HPDE6-E6E7 (cell line): ENCODE results near the gene GPR108.
"Not testable (repeated sequence)": the region's sequence is repeated elsewhere in the genome, so short reads cannot be mapped to it uniquely, and the experiment has no call there.

Experiments
- DNase-seq: peaks from one replicate; pipeline ENCODE4 v3.0.0; 2011; ENCODE audit warnings: missing footprints; ENCODE audit errors: extremely low spot score

The GPR108 gene

DNA sequence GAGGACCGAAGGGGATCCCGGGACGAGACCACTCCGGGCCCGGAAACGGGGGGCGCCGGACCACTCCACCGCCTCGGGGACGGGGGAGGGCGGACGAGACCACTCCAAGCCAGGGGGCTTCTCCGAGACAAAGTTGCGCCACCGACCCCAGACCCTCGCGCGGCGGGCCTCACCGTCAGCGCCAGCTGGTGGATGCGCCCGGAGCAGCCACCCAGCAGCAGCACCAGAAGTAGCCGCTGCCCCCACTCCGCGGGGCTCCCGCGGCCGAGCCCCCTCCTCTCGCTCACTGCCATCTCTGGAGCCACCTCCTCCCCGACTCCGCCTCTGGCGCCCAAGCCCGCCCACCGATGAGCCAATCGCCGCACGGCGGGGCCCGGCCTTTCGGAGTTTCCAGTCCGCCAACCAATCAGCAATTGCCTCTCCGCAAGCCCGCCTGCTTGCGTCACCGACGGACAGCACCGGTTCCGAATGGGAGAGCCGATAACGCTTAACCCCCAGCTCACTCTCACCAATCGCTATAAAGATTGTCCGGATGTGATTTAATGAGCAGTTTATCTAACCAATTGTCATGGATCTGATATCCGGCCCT is at the start of gene GPR108:
Gene GPR108 (minus strand): TSS at position 297 of the 589 bp plus-strand sequence. CDS start 4 bp downstream, at position 293.
- peak; percentile 98 for DNase-seq

DNA sequence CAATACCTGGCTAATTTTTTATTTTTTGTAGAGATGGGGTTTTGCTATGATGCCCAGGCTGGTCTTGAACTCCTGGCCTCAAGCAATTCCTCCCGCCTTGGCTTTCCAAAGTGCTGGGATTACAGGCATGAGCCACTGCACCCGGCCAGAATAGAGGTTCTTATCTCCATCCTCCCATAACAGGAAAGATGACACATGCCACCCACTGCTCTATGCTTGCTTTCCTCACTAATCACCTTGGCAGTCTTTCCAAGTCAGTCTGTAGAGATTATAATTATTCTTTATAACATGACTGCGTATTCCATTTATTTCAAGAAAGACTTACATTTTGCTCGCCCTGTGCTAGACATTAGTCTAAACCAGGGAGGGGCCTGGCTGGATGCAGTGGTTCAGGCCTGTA is 41.8 kb upstream of the GPR108 start:
- DNase-seq = no peak

DNA sequence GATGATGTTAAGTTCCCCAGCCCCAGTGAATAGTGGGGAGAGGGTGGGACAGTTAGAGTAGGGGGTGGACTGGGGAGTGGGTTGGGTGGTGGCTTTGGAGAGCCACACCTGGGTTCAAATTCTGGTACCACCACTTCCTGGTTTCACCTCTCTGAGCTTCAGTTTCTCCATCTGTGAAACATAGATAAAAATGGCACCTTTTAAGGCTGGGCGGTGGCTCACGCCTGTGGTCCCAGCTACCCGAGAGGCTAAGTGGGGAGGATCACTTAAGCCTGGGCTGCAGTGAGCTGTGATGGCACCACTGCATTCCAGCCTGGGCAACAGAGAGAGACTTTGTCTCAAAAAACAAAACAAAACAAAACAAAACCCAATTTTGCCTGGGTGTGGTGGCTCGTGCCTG is 41.0 kb upstream of the GPR108 start:
- no peak for DNase-seq

DNA sequence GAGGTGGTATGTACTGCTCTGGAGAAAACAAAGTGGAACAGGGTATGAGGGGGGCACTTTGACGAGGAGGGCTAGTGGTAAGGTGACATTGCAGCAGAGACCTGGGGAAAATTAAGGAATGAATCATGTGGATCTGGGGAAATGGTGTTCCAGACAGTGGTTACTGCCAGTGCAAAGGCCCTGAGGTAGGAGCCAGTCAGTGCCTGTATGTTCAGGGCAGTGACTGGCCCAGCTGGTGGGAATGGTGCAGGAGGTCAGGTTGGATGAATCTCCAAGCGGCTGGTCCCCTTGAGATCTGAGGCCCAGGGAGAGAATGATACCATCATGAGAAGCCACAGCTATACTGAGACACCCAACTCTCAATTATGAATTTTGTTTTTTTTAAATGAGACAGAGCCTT is 40.1 kb upstream of the GPR108 start:
- no peak for DNase-seq

DNA sequence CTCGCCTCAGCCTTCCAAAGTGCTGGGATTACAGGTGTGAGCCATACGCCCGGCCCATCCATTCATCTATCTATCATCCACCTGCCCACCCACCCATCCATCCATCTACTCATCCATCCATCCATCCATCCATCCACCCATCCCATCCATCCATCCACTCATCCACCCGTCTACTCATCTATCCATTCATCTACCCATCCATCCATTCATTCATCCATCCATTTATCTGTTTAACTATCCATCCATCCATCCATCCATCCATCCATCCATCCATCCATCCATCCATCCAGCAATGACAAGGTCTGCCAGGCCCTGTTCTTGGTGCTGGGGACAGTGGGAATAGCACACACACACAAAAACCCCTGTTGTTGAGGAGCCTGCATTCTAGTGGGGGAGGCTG is 39.6 kb upstream of the GPR108 start:
- no peak for DNase-seq

DNA sequence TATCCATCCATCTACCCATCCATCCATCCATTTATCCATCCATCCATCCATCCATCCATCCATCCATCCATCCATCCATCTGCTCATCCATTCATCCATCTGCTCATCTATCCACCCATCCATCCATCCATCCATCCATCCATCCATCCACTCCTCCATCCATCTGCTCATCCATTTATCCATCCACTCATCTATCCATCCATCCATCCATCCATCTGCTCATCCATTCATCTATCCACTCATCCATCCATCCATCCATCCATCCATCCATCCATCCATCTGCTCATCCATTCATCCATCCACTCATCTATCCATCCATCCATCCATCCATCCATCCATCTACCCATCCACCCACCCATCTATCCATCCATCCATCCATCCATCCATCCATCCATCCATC is 38.7 kb upstream of the GPR108 start:
- not testable (repeated sequence) for DNase-seq

DNA sequence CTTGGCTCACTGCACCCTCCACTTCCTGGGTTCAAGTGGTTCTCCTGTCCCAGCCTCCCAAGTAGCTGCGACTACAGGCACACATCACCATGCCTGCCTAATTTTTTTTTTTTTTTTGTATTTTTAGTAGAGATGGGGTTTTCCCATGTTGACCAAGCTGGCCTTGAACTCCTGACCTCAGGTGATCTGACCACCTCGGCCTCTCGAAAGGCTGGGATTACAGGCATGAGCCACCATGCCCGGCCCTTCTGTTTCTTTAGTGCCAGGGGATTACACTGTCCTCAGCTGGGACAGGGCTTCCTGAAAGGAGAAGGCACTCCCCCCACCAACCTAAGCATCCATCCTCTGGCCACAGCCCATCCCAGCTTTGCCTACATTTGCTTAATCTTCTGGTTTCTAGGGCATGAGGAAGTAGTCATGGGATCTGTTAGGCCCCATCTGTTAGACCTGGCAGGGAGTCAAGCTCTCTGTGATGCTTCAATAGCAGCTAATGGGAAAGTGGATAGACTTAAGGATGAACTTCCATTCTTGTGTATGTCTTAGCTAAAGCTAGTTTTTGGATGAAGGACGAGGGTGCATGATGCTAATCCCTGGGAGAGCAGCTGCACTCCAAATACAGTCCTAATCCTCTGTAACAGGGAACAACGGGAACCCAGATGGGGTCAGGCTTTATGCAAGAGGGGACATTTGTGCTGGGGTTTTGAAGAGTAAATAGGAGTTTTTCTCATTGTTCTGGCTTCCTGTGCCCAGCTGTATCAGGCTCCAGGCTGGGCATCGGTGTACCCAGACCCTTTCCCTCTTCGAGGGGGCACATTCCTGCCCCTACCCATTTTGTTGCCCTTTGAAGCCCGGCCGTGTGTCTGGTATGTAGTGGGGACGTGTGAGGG is 37.7 kb upstream of the GPR108 start:
- DNase-seq = no peak

DNA sequence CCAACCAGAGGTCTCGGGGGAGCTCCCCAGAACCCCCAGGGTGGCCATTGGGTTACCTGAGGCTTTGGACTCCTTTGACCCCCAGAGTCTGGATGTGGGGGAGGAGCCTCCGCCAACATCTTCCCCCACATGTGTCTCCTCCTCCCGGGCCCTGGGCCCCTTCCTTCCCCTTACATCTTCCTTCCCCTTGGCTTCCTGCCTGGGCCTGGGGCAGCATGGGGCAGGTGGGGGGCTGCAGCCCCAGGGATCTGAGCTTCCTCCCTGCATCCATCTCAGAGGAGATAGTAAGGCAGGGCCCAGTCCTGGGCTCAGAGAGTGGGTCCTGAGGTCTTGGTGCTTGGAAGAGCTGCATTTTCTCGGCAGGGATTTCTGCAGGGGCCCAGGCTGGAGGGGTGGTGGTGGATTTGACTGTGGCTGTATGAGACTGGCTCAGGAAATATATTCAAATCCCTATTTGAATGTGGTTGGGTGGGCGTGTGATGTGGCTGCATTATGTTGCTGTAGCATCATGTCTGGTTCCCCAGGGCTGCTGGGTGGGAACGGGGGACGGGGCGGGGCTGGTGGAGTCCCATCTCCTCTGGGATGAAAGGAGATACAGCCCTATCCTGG is 36.0 kb upstream of the GPR108 start:
- no peak for DNase-seq

DNA sequence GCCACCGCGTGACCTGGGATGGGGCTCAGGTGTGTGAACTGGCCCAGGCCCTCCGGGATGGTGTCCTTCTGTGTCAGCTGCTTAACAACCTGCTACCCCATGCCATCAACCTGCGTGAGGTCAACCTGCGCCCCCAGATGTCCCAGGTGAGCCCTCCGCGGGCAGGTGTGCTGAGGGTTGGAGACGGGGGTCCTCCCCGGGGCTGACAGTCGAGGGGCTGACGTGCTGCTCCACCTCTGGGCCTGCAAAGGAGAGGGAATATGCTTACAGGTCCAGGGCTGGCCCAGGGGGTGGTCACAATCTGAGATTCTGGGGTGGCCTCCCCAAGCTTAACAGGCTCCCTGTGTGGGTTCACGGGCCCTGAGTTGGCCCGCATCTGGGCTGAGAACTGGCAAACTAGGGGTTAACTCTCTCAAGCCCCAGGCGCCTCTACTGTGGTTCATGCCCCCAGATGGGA is 35.5 kb upstream of the GPR108 start:
- DNase-seq = no peak

DNA sequence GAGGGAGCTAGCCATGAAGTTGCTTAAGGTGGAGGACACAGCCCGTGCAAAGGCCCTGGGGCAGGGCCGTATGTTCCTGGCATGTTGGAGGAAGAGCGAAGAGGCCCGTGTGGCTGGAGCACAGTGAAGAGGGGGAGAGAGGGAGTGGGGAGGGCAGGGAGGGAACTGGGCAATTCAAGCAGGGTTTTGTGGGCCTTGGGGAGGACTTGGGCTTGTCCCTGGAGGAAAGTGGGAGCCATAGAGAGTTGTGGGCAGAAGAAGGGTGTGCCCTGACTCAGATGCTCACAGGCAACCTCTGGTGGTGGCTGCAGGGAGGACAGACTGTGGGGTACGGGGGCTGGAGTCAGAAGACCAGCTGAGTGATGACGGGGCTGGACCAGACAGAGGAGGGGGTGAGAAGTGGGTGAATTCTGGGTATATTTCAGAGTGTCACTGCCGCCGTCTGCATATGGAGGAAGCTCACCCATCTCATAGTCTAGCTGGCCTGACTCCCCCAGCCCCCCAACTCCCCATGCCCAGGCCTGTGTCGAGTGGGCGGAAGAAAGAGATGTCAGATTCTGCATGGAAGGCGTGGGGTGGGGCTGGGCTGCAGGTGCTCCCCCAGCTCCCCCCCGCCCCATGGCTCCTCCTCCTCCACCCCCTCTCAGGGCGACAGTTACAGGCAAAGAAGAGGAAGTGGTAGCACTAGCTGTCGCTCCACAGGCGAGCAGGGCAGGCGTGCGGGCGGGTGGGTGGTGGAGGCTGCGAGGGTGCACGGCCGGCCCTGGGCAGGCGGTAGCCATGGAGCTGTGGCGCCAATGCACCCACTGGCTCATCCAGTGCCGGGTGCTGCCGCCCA is 34.9 kb upstream of the GPR108 start, which contains the start of gene VAV1:
Gene VAV1 (plus strand): TSS at position 681 of the 838 bp plus-strand sequence. CDS start 100 bp downstream, at position 781.
- no peak for DNase-seq

DNA sequence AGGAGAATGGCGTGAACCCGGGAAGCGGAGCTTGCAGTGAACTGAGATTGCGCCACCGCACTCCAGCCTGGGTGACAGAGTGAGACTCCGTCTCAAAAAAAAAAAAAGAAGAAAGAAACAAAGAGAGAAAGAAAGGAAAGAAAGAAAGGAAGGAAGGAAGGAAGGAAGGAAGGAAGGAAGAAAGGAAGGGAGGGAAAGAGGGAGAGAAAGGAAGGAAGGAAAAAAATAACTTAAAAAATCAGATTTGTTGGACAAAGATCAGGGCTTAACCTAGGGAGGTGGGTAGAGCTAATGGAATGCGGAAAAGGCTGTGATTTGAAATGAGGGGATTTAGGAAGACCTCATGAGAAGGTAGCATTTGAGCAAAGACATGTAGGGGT is 34.3 kb upstream of the GPR108 start:
- not testable (repeated sequence) for DNase-seq

DNA sequence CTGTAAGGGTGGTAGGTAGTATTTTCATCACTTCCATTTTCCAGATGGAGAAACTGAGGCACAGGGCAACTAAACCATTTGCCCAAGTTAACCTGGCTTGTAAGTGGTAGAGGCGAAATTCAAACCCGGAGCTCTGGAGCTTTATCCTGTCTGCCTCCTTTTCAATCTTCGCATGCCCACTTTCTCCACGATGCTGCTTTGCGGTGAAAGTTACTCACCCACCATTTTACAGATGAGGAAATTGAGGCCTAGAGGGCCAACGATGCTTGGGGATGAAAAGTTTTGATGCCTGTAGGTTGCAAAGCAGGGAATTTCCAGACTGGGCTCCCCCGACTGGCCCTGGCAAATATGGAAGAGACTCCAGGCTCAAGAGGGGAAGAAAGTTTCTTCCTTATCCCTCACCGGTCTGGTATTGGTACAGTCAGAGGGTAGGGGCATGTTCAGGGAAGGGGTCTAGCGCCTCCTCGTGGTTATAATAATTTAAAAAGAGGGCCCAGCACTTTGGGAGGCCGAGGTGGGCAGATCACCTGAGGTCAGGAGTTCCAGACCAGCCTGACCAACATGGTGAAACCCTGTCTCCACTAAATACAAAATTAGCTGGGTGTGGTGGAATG is 31.7 kb upstream of the GPR108 start:
- no peak for DNase-seq

DNA sequence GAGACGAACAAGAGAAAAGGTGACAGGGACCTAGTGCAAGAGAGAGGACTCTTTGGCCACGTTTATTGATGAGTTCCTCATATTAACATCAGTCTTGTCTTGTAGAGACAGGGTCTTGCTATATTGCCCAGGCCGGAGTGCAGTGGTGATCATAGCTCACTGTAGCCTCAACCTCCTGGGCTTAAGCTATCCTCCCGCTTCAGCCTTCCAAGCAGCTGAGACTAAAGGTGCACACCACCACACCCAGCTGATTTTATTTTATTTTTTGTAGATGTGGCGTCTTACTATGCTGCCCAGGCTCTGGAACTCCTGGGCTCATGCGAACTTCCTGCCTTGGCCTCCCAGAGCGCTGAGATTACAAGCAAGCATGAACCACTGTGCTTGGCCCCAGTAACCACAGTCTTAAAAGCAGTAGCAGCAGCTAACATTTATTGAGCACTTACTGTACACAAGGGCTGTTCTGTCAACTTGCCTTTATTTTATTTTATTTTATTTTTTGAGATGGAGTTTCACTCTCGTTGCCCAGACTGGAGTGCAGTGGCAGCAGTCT is 30.9 kb upstream of the GPR108 start:
- no peak for DNase-seq

DNA sequence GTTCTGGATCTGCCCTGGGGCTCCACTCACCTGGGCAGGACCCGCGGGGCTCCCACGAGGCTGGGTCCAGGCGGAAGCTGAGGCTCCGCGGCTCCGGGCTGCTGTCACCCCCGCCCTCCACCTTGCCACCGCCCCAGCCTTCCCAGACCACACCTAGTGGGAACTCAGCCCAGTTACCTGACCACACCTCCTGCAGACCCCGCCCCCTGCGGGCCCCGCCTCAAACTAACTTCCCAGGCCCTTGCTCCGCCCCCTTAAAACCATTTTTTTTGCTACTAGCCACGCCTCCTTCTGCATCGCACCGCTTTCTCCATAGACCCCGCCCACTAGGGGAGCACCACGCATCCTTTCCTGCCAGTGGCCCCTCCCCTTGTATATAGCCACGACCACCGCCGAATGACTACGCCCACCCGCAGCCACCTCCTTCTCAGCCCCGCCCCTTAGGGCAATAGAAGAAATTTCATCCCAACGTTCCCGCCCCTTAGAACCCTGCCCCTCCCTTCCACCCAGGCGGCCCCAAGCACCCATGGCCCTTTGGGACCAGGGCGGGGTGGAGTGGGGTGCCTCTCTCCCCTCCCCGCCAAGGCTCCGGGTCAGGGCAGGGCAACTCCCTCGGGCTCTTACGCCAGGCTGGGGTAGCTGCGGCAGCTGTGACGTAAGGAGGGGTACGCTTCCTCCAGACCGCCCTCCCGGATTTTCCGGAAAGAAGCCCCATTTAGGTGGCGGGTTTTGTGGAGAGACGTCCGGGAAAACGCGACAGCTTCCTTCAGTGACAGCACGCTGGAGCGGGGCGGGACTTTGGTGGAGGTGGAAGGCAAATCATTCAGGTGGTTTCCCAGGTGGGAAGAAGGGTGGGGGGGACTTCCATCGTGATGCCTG is 30.2 kb upstream of the GPR108 start, which contains the start of gene SH2D3A:
Gene SH2D3A (minus strand): TSS at position 79 of the 879 bp plus-strand sequence. CDS start 3,687 bp downstream, outside the sequence.
- DNase-seq = peak; percentile 94

DNA sequence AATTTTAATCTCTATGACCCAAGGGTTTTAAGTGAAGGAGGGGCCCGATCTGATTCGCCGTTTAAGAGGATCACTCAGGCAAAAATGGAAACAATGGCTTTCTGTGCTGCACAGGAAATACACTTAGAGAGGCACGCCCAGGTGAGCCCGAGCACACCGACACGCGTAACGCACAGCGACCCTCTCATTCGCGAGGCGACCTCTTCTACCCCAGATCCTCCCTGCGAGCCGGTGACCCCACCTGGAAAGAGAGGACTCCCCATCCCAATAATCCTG is 29.6 kb upstream of the GPR108 start:
- DNase-seq = peak; percentile 42

DNA sequence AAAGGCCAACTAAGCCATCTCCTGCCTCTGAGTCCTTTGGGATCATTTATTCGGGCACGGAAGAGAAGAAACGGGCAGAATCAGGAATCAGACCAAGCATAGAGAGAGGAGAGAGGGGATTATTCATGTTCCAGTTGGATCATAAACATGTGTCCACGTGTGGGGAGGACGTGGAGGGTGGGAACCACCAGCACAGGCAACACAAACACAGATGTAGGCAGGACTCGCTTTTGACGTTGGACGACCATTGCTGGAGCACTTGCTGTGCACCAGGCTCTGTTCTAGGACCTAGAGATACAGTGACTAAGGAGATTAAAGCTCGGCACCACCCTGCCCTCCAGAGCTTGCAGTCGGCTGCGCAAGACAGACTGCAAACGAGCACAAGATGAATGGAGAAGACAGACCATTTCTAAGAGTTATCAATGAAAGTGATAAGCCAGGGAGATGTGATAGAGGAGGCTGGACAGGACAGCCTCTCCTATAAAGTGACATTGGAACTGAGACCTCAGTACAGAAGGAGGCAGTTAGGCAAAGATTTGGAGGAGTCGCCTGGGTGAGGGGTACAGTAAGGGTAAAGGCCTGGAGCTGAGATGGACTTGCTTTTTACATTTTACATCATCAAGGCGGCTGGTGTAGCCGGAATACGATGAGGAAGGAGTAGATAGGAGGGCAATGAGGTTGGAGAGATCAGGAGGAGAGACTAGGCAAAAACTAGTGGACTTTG is 29.1 kb upstream of the GPR108 start:
- no peak for DNase-seq

DNA sequence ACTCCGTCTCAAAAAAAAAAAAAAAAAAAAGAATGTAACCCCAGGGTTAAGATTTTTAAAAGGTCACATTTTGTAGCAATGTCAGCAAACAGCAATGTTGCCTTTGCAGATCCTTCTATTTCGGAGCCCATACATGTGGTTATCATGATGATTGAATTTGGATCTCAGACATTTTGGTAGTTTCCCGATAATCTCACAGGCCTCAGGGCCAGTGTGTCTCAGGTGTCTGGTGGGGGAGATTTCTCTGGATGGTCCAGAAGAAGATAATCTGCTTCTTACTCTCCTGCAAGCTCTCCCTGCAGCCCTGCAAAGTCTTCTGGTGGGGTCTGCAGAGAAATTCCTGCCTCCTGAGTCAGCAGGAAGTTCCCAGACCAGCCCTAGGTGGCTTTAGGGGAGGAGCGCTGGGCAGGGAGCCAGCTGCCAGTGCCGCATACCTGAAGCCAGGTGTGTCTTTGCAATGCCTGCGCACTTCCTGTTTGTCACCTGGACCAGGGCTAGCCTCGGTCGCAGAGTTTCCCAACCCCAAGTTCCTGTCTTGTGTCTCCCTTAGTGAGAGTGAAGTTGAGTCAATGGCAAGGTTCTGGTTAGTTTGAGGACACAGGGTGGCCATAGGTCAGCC is 28.5 kb upstream of the GPR108 start:
- DNase-seq = peak; percentile 84

DNA sequence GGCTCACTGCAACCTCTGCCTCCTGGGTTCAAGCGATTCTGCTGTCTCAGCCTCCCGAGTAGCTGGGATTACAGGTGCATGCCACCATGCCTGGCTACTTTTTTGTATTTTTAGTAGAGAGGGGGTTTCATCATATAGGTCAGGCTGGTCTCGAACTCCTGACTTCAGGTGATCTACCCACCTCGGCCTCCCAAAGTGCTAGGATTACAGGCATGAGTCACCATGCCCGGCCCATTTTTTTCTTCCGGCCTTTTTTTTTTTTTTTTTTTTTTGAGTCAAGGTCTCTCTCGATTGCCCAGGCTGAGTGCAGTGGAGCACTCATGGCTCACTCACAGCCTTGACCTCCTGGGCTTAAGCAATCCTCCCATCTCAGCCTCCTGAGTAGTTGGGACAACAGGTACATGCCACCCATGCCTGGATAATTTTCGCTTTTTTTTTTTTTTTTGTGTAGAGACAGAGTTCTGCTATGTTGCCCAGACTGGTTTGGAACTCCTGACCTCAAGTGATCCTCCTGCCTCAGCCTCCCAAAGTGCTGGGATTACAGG is 24.9 kb upstream of the GPR108 start:
- not testable (repeated sequence) for DNase-seq
